Keratinocyte (primary cell): Measurements from ENCODE around the gene ANKRD42. TPM values are rescaled to one million over a fixed set of nuclear protein-coding genes. Genes with fewer than 3 reads are reported as not detected.

ENCODE experiments used
- DNase-seq: peaks from one replicate; pipeline ENCODE4 v3.0.0-alpha.2; 2011; ENCODE audit warnings: low read depth, missing footprints, low spot score
- FAIRE-seq: peaks from 2 replicates; lab custom pipeline; 2011; peaks lifted over from hg19 to GRCh38; lab: Jason Lieb, UNC
- H2AFZ ChIP-seq: 2 replicates; pipeline ENCODE4 v1.6.0; 2012; ENCODE audit warnings: low read length, control low read depth, inconsistent platforms; ENCODE audit not compliant: control insufficient read depth
- H3K27ac ChIP-seq: 2 replicates; pipeline ENCODE4 v1.5.1; 2011; ENCODE audit warnings: low read length; ENCODE audit not compliant: control insufficient read depth, insufficient read depth
- H3K27me3 ChIP-seq: 3 replicates; pipeline ENCODE4 v1.6.0; 2011; ENCODE audit warnings: low read length; ENCODE audit not compliant: control insufficient read depth, insufficient read depth; ENCODE audit errors: extremely low read depth
- H3K36me3 ChIP-seq, 2 experiments: 2 replicates in 1 of 2; 3 replicates in 1 of 2; pipeline ENCODE4 v1.5.1; 2011; ENCODE audit warnings: low read length in 2 of 2, mild to moderate bottlenecking in 1 of 2; ENCODE audit not compliant: control insufficient read depth in 2 of 2, insufficient read depth in 2 of 2; ENCODE audit errors: extremely low read depth in 1 of 2
- H3K4me1 ChIP-seq: 3 replicates; pipeline ENCODE4 v1.5.1; 2011; ENCODE audit warnings: low read length; ENCODE audit not compliant: control insufficient read depth, insufficient read depth; ENCODE audit errors: extremely low read depth
- H3K4me2 ChIP-seq: 3 replicates; pipeline ENCODE4 v1.6.0; 2011; ENCODE audit warnings: low read depth, low read length; ENCODE audit not compliant: control insufficient read depth, insufficient read depth; ENCODE audit errors: extremely low read depth
- H3K4me3 ChIP-seq, 3 experiments: fragments of 200-600 bp in 1 of 3; sonication (generic) in 1 of 3; 2 replicates in 2 of 3; 3 replicates in 1 of 3; pipeline ENCODE4 v1.5.1; 2011 to 2016; ENCODE audit warnings: low read length in 3 of 3, mild to moderate bottlenecking in 3 of 3, control low read depth in 2 of 3, inconsistent platforms in 1 of 3, low read depth in 1 of 3, mixed read lengths in 1 of 3, mixed run types in 1 of 3, moderate library complexity in 1 of 3; ENCODE audit not compliant: control insufficient read depth in 2 of 3, insufficient read depth in 2 of 3; ENCODE audit errors: extremely low read depth in 1 of 3
- H3K79me2 ChIP-seq: 2 replicates; pipeline ENCODE4 v1.6.0; 2012; ENCODE audit warnings: low read length; ENCODE audit not compliant: control insufficient read depth, insufficient read depth
- H3K9ac ChIP-seq: 3 replicates; pipeline ENCODE4 v1.6.0; 2011; ENCODE audit warnings: low read length; ENCODE audit not compliant: control insufficient read depth, insufficient read depth; ENCODE audit errors: extremely low read depth
- H3K9me1 ChIP-seq: 3 replicates; pipeline ENCODE4 v1.6.0; 2011; ENCODE audit warnings: low read length; ENCODE audit not compliant: control insufficient read depth, insufficient read depth; ENCODE audit errors: extremely low read depth
- H3K9me3 ChIP-seq: 2 replicates; pipeline ENCODE4 v1.5.1; 2012; ENCODE audit warnings: low read depth, low read length; ENCODE audit not compliant: control insufficient read depth
- H4K20me1 ChIP-seq: 3 replicates; pipeline ENCODE4 v1.6.0; 2011; ENCODE audit warnings: low read length; ENCODE audit not compliant: control insufficient read depth, insufficient read depth; ENCODE audit errors: extremely low read depth
- CTCF ChIP-seq, 3 experiments: IDR thresholded peaks in 1 of 3; conservative IDR thresholded peaks in 1 of 3; optimal IDR thresholded peaks in 1 of 3; 2 replicates in 2 of 3; 3 replicates in 1 of 3; pipeline versions ENCODE3 to v1.5.1; 2011; ENCODE audit warnings: low read length in 3 of 3, mild to moderate bottlenecking in 3 of 3, moderate library complexity in 2 of 3, control low read depth in 1 of 3, inconsistent platforms in 1 of 3; ENCODE audit not compliant: insufficient read depth in 2 of 3; ENCODE audit errors: extremely low read depth in 1 of 3
- EZH2 ChIP-seq: IDR thresholded peaks from one replicate; pipeline ENCODE4 v1.6.1; 2012; ENCODE audit warnings: inconsistent platforms, mild to moderate bottlenecking, low read length, moderate library complexity
- dilution Hi-C: fragments of 300-500 bp; cut with MboI; formaldehyde crosslinking; loops from one replicate; pipeline ENCODE4 v1.7.0; 2020; ENCODE audit warnings: low sequenced_read_pairs; ENCODE audit not compliant: extremely low pct_ligation_motif_present
- polyA minus RNA-seq, 3 experiments: library from RNA; depleted of rRNA, polyadenylated mRNA; stranded (reverse); fragments of >200 nt; gene quantifications; 1 replicate in 1 of 3; 2 replicates in 1 of 3; 3 replicates in 1 of 3; pipeline ENCODE4 v1.2.3, GENCODE V29; 2011
- polyA plus RNA-seq, 5 experiments: library from polyadenylated mRNA; depleted of rRNA in 3 of 5; stranded (reverse) in 3 of 5; stranded (forward) in 1 of 5; unstranded in 1 of 5; fragments of >200 nt; gene quantifications; 1 replicate in 1 of 5; 2 replicates in 3 of 5; 3 replicates in 1 of 5; pipeline versions ENCODE4 v1.2.1 to v1.2.3, GENCODE V29; 2011 to 2012; ENCODE audit warnings: missing spikeins in 2 of 5, low read depth in 1 of 5, low replicate concordance in 1 of 5

Gene ANKRD42
- polyA plus RNA-seq (5.0 to 11.0 TPM (median 8.4 TPM) in 3 replicates), polyA minus RNA-seq (1.9 to 4.9 TPM (median 3.5 TPM) in 3 replicates)
- 9.7 TPM for polyA plus RNA-seq (2011; ENCODE audit: low read depth)
- 5.2 and 7.7 TPM in 2 replicates for polyA plus RNA-seq (2011; cell fraction: cytosol; rRNA removed)
- polyA plus RNA-seq (2011; cell fraction: nucleus; rRNA removed) = 9.2 and 12.7 TPM in 2 replicates
- polyA plus RNA-seq (2012; ENCODE audit: low replicate concordance) = 5.8 and 7.9 TPM in 2 replicates
- 5.9 TPM for polyA minus RNA-seq (2011; cell fraction: cytosol; rRNA and poly(A)+ RNA removed)
- polyA minus RNA-seq (2011; cell fraction: nucleus; rRNA and poly(A)+ RNA removed) = 5.1 and 10.7 TPM in 2 replicates

- no peaks in the 10 kb centered on the region for H3K9me3 ChIP-seq
- H3K4me2 ChIP-seq = peak within 1 kb of the TSS; percentile 93
- peak; percentile 89 for FAIRE-seq
- peaks cover 23% of the 10 kb centered on the region for H3K79me2 ChIP-seq
- dilution Hi-C loops = no loop called here
- peaks cover 12 to 18% of the 10 kb centered on the region in 2 experiments for H3K36me3 ChIP-seq
- H3K9me1 ChIP-seq = no peaks in the 10 kb centered on the region
- H3K27ac ChIP-seq = peak within 1 kb of the TSS; percentile 96
- no peaks in the 10 kb centered on the region for H4K20me1 ChIP-seq
- H3K27me3 ChIP-seq = no peaks in the 10 kb centered on the region
- peak within 1 kb of the TSS; percentile 84 to 100 (median 90) for H3K4me3 ChIP-seq
- TF ChIP-seq CTCF (optimal IDR thresholded peaks at IDR 0.05 in 1 of 3, IDR thresholded peaks at IDR 0.05 in 1 of 3, conservative IDR thresholded peaks at IDR 0.05 in 1 of 3; ENCODE audit: extremely low read depth in 1 of 3, insufficient read depth in 2 of 3, low read length in 3 of 3) (no peak), EZH2 (no peak)
- DNase-seq = peak; percentile 77
- peak within 1 kb of the TSS; percentile 96 for H3K9ac ChIP-seq
- peaks cover 17% of the 10 kb centered on the region for H3K4me1 ChIP-seq
- H2AFZ ChIP-seq = peak within 1 kb of the TSS; percentile 98
Measured at GRCh38 chr11:83193315-83194280, at the start of gene ANKRD42. Gene ANKRD42 (plus strand): TSS chr11:83193712. CDS start chr11:83194671, 959 bp downstream.

DNA sequence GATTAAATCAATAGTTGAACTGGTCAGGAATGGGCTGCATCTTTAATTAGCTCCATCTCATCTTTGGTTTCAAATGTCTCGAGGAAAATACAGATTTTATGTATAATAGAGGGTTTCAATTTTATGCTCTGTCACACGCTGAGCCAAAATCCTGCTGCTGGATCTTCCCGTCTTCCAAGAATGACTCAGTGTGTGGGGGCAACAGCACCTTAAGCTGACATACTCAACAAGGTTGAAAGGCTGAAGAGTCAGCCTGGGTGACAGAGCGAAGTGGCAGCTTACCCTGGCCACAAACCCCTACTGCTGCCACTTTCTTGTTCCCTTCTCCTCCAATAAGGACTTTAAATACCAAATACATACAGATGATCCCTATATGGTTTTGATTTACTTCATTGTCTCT lies 45.6 kb upstream of the ANKRD42 start:
- no peaks in the 10 kb centered on the region for H3K79me2 ChIP-seq
- TF ChIP-seq EZH2 (no peak), CTCF (optimal IDR thresholded peaks at IDR 0.05 in 1 of 3, IDR thresholded peaks at IDR 0.05 in 1 of 3, conservative IDR thresholded peaks at IDR 0.05 in 1 of 3; ENCODE audit: extremely low read depth in 1 of 3, insufficient read depth in 2 of 3, low read length in 3 of 3) (no peak)
- H3K27ac ChIP-seq = no peak overlapping the region
- FAIRE-seq (no peak), DNase-seq (no peak)
- no peak overlapping the region for H3K4me3 ChIP-seq
- no peaks in the 10 kb centered on the region for H3K9me1 ChIP-seq
- peaks cover 8% of the 10 kb centered on the region for H3K4me1 ChIP-seq
- no peaks in the 10 kb centered on the region for H3K27me3 ChIP-seq
- H2AFZ ChIP-seq = no peak overlapping the region
- no peak overlapping the region for H3K9ac ChIP-seq
- H3K9me3 ChIP-seq = no peaks in the 10 kb centered on the region
- H4K20me1 ChIP-seq = no peaks in the 10 kb centered on the region
- dilution Hi-C loops = no loop called here
- no peak overlapping the region for H3K4me2 ChIP-seq
- H3K36me3 ChIP-seq = no peaks in the 10 kb centered on the region
